ENCODE data around the gene OR10V1. TPM values are rescaled to one million over a fixed set of nuclear protein-coding genes. Genes with fewer than 3 reads are reported as not detected.

The OR10V1 gene, protein sequence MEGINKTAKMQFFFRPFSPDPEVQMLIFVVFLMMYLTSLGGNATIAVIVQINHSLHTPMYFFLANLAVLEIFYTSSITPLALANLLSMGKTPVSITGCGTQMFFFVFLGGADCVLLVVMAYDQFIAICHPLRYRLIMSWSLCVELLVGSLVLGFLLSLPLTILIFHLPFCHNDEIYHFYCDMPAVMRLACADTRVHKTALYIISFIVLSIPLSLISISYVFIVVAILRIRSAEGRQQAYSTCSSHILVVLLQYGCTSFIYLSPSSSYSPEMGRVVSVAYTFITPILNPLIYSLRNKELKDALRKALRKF
- not detected in 2 replicates for total RNA-seq

GRCh38 chr11:59713745-59714144 lies at the start of gene OR10V1:
Gene OR10V1 (minus strand): TSS chr11:59713845. CDS start chr11:59713845, 0 bp downstream.

GRCh38 chr11:59754859-59755700 lies 41.4 kb upstream of the OR10V1 start, which contains the start of gene STX3:
Gene STX3 (plus strand): TSS chr11:59755376. CDS start chr11:59755606, 230 bp downstream.

DNA sequence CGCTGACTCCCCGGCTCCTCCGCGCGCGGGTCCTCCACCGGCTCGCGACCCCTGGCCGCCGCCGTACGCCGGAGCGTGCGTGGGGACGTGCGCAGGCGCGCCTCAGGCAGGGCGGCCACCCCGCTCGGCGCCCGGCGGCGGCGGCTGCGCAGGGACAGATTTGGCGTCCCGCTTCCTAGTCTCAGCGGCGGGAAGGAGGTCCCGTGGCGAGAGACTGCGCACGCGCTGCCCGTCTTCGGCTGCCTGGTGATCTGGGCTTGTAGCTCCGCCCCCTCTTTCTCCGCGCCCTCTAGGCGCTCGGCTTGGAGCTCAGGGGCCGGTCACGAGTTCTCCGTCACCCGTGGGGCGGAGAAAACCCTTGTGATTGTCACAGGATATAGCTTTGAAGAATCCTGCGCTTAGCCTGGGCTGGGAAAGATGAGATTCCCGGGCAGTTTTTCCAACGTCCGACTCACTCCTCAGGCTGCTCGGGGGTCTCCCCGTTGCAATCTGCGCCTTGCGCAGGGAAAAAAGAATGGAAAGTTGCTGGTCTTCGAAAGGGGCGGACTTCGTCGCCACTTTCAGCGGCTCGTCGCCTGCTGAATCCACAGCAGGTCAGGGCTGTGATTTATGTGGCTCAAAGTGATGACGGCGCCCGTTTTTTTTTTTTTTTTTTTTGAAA lies 44.6 kb downstream of the OR10V1 start, which contains the start of gene PATL1:
PATL1 (minus strand) TSS at position 88 of the 661 bp plus-strand sequence. CDS start 142 bp downstream, outside the sequence.

Other genes with a start within 250 kb of the OR10V1 start
- gene OR4D10, start 240.5 kb downstream of the OR10V1 start, total RNA-seq, result not detected in 2 replicates
- not detected in 2 replicates for gene OR4D11, start 210.3 kb downstream of the OR10V1 start, total RNA-seq
- gene OR4D9, start 202.3 kb downstream of the OR10V1 start, total RNA-seq, result not detected in 2 replicates
- 38.8 and 41.0 TPM in 2 replicates for gene OSBP, start 98.1 kb downstream of the OR10V1 start, total RNA-seq
- 12.4 and 19.6 TPM in 2 replicates for gene PATL1, start 44.8 kb downstream of the OR10V1 start, total RNA-seq
- gene STX3, start 41.5 kb upstream of the OR10V1 start, total RNA-seq, result 16.8 and 19.2 TPM in 2 replicates
- 36.6 and 40.2 TPM in 2 replicates for gene MRPL16, start 96.9 kb upstream of the OR10V1 start, total RNA-seq
- not detected in 2 replicates for gene CBLIF, start 131.7 kb upstream of the OR10V1 start, total RNA-seq
- gene TCN1, start 152.6 kb upstream of the OR10V1 start, total RNA-seq, result not detected in 2 replicates
- not detected in 2 replicates for gene OOSP3, start 164.9 kb upstream of the OR10V1 start, total RNA-seq
- not detected in 2 replicates for gene OOSP1, start 224.6 kb upstream of the OR10V1 start, total RNA-seq